Neural crest cell (in vitro differentiated cells): ENCODE data around the gene SRP68. TPM values are rescaled to one million over a fixed set of nuclear protein-coding genes. Genes with fewer than 3 reads are reported as not detected.
"Not testable (repeated sequence)": the region's sequence is repeated elsewhere in the genome, so short reads cannot be mapped to it uniquely, and the experiment has no call there.

Experiments
- DNase-seq: peaks from one replicate; pipeline ENCODE4 v3.0.0; 2021; ENCODE audit warnings: low read depth, mixed read lengths, low spot score
- H3K27ac Mint-ChIP-seq: one replicate; pipeline ENCODE4 v1.8.0; 2021; ENCODE audit warnings: mild to moderate bottlenecking, mixed read lengths; ENCODE audit not compliant: unreplicated experiment
- H3K27me3 Mint-ChIP-seq: 2 replicates; pipeline ENCODE4 v1.8.0; 2021; ENCODE audit warnings: low read depth, mild to moderate bottlenecking, mixed read lengths
- H3K36me3 Mint-ChIP-seq: 2 replicates; pipeline ENCODE4 v1.8.0; 2021; ENCODE audit warnings: low read depth, mild to moderate bottlenecking, mixed read lengths
- H3K4me1 Mint-ChIP-seq: 2 replicates; pipeline ENCODE4 v1.8.0; 2021; ENCODE audit warnings: mixed read lengths
- H3K4me3 Mint-ChIP-seq: one replicate; pipeline ENCODE4 v1.8.0; 2021; ENCODE audit warnings: mild to moderate bottlenecking, mixed read lengths
- H3K9me3 Mint-ChIP-seq: 2 replicates; pipeline ENCODE4 v1.8.0; 2021; ENCODE audit warnings: mixed read lengths
- total RNA-seq: library from RNA; stranded (reverse); gene quantifications from 2 replicates; pipeline ENCODE4 v1.2.1, GENCODE V29; 2021
- TF ChIP-seq, protein P1 (sequence below): fragments of 200-600 bp; sonication (generic); conservative IDR thresholded peaks from 2 replicates; pipeline ENCODE4 v1.5.0; 2021; ENCODE audit warnings: antibody characterized with exemption, mild to moderate bottlenecking

The SRP68 gene
- total RNA-seq, 1 donor from 2014 or later = 91.6 TPM

DNA sequence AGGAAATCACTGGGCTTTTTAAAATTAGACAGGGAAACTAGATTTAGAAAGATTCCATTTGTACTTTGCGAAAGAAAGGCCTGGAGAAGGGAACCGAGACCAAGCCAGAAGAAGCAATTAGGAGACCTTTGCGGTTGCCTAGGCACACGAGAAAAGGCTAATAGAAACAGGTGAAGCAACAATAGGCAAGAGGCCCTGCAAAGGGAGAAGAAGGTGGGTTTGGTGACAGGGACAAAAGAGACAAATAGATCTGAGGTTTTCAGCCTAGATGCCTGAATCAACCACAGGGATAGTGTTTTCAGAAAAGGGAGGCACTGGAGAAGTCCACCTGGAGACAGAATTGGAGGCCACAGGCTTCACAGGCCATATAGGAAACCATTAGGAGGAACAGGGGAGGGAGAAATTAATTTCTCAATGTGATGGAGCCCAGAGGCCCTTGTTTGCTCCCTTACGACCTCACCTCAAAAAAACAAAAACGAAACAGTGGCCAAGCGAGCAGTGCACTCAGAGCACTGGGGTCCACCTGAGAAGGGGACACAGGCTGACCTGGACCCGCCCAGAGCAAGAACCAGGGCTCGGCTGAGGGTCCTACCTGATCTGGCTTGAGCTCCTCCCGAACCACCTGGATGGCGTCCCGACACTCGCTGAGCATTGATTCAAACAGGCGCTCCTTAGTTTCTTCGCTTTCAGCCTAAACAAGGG is 22.3 kb downstream of the SRP68 start:
- H3K27ac Mint-ChIP-seq = peak overlapping the region; percentile 85
- TF ChIP-seq, protein P1, sequence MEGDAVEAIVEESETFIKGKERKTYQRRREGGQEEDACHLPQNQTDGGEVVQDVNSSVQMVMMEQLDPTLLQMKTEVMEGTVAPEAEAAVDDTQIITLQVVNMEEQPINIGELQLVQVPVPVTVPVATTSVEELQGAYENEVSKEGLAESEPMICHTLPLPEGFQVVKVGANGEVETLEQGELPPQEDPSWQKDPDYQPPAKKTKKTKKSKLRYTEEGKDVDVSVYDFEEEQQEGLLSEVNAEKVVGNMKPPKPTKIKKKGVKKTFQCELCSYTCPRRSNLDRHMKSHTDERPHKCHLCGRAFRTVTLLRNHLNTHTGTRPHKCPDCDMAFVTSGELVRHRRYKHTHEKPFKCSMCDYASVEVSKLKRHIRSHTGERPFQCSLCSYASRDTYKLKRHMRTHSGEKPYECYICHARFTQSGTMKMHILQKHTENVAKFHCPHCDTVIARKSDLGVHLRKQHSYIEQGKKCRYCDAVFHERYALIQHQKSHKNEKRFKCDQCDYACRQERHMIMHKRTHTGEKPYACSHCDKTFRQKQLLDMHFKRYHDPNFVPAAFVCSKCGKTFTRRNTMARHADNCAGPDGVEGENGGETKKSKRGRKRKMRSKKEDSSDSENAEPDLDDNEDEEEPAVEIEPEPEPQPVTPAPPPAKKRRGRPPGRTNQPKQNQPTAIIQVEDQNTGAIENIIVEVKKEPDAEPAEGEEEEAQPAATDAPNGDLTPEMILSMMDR = no peak
- peaks cover 16% of the 10 kb centered on the region for H3K36me3 Mint-ChIP-seq
- H3K4me3 Mint-ChIP-seq = peak overlapping the region; percentile 12
- no peaks in the 10 kb centered on the region for H3K27me3 Mint-ChIP-seq
- H3K9me3 Mint-ChIP-seq = no peaks in the 10 kb centered on the region
- peaks cover 15% of the 10 kb centered on the region for H3K4me1 Mint-ChIP-seq
- no peak for DNase-seq

DNA sequence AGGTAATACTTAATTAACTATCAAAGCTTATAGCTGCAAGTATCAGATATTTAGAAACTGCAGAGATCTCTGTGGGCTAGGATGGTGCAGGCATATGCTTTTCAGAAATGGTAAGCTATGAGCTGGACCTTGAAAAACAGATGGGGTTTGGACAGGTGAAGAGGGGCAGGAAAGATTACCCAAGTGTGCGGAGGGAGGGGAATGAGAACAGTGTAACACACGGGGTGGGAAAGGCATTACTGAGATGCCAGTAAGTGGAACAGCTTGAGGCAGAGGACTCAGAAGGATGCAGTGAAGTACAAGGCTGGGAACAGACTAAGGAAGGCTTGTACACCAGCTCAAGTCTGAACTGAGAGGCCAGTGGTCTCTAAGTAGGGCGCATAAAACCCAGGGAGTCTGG is 23.1 kb downstream of the SRP68 start:
- TF ChIP-seq, protein P1 = no peak
- Mint-ChIP-seq H3K27ac (peak overlapping the region; percentile 85), H3K36me3 (peaks cover 19% of the 10 kb centered on the region), H3K4me1 (peaks cover 15% of the 10 kb centered on the region), H3K27me3 (no peaks in the 10 kb centered on the region), H3K4me3 (no peak overlapping the region), H3K9me3 (no peaks in the 10 kb centered on the region)
- no peak for DNase-seq

DNA sequence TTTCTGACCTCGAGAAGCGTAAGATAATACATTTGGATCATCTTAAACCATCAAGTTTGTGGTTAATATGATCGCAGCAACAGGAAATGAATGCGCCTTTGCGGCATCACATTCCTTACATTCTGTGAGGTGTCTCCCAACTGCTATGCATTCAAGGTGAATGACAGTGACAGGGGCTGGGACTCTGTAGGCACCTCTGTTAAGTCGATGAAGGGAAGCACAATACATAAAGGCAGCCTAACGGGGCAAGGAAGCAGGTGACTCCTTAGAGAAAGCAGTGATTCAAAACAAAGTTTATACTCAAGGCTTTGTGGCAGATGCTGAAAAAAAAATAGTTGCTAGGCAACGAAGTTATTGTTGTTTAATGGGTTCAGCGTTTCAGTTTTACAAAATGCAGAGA is 23.6 kb downstream of the SRP68 start:
- no peak for DNase-seq
- H3K36me3 Mint-ChIP-seq = peaks cover 22% of the 10 kb centered on the region
- TF ChIP-seq, protein P1 = no peak
- H3K27ac Mint-ChIP-seq = no peak overlapping the region
- H3K4me3 Mint-ChIP-seq = no peak overlapping the region
- no peaks in the 10 kb centered on the region for H3K27me3 Mint-ChIP-seq
- H3K9me3 Mint-ChIP-seq = no peaks in the 10 kb centered on the region
- H3K4me1 Mint-ChIP-seq = peaks cover 15% of the 10 kb centered on the region

DNA sequence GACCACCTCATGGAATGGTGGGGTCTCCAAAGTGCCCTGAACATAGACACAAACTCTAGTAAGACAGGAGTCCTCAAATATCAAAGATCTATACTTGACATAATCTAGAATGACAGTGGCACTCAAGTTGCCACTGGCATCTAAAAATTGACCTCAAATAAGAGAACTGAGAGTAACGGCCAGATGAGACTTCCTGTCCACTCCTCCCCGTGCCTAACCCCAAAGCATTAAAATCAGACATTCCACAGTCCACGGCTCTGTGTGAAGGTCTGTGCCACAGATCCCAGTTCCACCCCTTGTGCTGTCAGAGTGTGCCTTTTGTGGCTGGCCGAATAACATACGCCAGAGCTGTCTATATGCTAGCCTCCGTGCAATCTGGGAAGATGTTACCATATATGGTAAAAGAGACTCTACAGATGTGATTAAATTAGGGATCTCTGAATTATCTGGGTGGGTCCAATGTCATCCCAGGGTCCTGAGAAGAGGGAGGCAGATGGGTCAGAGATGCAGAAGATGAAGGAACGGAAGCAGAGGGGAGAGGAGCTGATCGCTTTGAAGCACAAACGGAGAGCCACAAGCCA is 24.2 kb downstream of the SRP68 start:
- TF ChIP-seq, protein P1 = no peak
- H3K27me3 Mint-ChIP-seq = no peaks in the 10 kb centered on the region
- peak overlapping the region; percentile 24 for H3K27ac Mint-ChIP-seq
- no peak for DNase-seq
- H3K9me3 Mint-ChIP-seq = no peaks in the 10 kb centered on the region
- H3K4me3 Mint-ChIP-seq = no peak overlapping the region
- peaks cover 15% of the 10 kb centered on the region for H3K4me1 Mint-ChIP-seq
- peaks cover 27% of the 10 kb centered on the region for H3K36me3 Mint-ChIP-seq

DNA sequence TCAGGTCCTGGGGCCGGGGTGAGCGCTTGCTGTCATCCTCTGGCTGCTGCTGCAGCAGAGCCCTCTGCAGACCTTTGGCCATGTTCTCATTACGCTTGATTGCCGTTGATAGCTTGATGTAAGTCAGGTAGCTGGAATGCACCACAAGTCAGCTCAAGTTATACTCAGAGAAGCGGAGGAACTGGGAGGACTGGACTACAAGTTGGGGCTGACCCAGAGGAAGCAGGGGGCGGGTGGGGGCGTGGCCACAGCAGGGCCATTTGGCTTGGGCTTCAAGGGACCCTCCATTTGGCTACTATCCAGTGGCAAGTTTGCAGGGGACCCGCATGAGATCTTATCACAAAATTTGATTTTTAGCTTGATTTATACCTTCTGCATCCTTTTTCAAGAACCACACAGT is 26.3 kb downstream of the SRP68 start:
- Mint-ChIP-seq H3K27me3 (no peaks in the 10 kb centered on the region), H3K36me3 (peaks cover 31% of the 10 kb centered on the region), H3K4me3 (no peak overlapping the region), H3K4me1 (peaks cover 15% of the 10 kb centered on the region), H3K9me3 (no peaks in the 10 kb centered on the region), H3K27ac (no peak overlapping the region)
- TF ChIP-seq, protein P1 = no peak
- DNase-seq = no peak

DNA sequence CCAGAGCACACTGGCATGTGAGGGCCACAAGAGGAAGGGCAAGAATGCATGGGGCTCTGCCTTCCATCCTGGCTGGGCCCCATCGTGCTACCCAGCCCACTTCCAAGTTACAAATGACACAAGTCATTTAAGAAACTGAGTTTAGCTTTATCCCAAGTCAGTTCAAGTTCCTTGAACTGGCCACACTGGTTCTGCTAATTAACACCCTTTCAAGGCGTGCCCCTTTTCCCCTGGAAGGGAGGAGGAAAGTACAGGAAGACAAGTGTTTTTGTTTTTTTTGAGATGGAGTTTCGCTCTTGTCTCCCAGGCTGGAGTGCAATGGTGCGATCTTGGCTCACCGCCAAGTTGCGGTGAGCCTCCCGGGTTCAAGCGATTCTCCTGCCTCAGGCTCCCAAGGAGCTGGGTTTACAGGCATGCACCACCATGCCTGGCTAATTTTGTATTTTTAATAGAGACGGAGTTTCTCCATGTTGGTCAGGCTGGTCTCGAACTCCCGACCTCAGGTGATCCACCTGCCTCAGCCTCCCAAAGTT is 27.8 kb downstream of the SRP68 start:
- not testable (repeated sequence) for H3K27me3 Mint-ChIP-seq, H3K27ac Mint-ChIP-seq, H3K4me3 Mint-ChIP-seq, H3K9me3 Mint-ChIP-seq, H3K4me1 Mint-ChIP-seq, DNase-seq
- H3K36me3 Mint-ChIP-seq = peaks cover 30% of the 10 kb centered on the region

DNA sequence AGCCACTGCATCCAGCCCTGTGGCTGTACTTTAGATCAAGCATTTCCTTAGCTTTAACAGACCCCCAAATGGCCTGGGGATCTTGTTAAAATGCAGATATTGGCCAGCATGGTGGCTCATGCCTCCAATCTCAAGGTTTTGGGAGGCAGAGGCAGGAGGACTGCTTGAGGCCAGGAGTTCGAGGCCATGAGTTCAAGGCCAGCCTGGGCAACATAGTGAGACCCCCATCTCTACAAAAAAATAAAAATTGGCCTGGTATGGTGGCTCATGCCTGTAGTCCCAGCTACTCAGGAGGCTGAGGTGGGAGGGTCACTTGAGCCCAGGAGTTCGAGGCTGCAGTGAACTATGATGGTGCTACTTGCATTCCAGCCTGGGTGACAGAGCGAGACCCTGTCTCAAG is 29.4 kb downstream of the SRP68 start:
- H3K9me3 Mint-ChIP-seq, H3K27me3 Mint-ChIP-seq, DNase-seq, H3K4me3 Mint-ChIP-seq, H3K27ac Mint-ChIP-seq, H3K4me1 Mint-ChIP-seq: not testable (repeated sequence)
- peaks cover 36% of the 10 kb centered on the region for H3K36me3 Mint-ChIP-seq
